Panc1 (cell line): ENCODE results near the gene SCAF11. TPM values are rescaled to one million over a fixed set of nuclear protein-coding genes. Genes with fewer than 3 reads are reported as not detected.
"Not testable (repeated sequence)": the region's sequence is repeated elsewhere in the genome, so short reads cannot be mapped to it uniquely, and the experiment has no call there.

Source experiments
- ATAC-seq: fragments of 200-7000 bp; cut with Tn5 transposase; 2 replicates; pipeline ENCODE4 v1.9.1; 2020; ENCODE audit warnings: mild to moderate bottlenecking, moderate library complexity
- Bru-seq: library from RNA; stranded (reverse); fragments of 400-500 nt; gene quantifications from one replicate; lab custom pipeline; 2021; lab: Mats Ljungman, UMichigan
- BruChase-seq, 2 experiments: library from RNA; stranded (reverse); fragments of 400-500 nt; gene quantifications; one replicate each; lab custom pipeline; 2021; lab: Mats Ljungman, UMichigan
- BruUV-seq: library from RNA; stranded (reverse); fragments of 400-500 nt; replicated peaks from 2 replicates; lab custom pipeline; 2021; lab: Mats Ljungman, UMichigan
- CTCF ChIA-PET: fragments of 300-600 bp; sonication (Branson Sonifier 250); formaldehyde crosslinking; loops from one replicate; lab custom pipeline; 2022; ENCODE audit warnings: antibody characterized with exemption; lab: Charles Lee
- POLR2A ChIA-PET: fragments of 300-600 bp; sonication (Branson Sonifier 250); formaldehyde crosslinking; loops from one replicate; lab custom pipeline; 2022; ENCODE audit warnings: antibody characterized with exemption; lab: Charles Lee
- DNase-seq: peaks from one replicate; pipeline ENCODE4 v3.0.0-alpha.2; 2010; ENCODE audit warnings: low read depth, low spot score
- H3K27ac ChIP-seq: 2 replicates; pipeline ENCODE4 v1.5.1; 2011; ENCODE audit warnings: mild to moderate bottlenecking, low read length, inconsistent platforms
- H3K27me3 ChIP-seq: fragments of 200-500 bp; sonication (Bioruptor generic); 2 replicates; pipeline ENCODE4 v1.6.0; 2014; ENCODE audit warnings: low read length, inconsistent platforms; ENCODE audit not compliant: control insufficient read depth, insufficient read depth
- H3K36me3 ChIP-seq: fragments of 200-500 bp; sonication (Bioruptor generic); 2 replicates; pipeline ENCODE4 v1.5.1; 2014; ENCODE audit warnings: inconsistent platforms, mild to moderate bottlenecking, low read length, moderate library complexity; ENCODE audit not compliant: control insufficient read depth, insufficient read depth
- H3K4me1 ChIP-seq: 2 replicates; pipeline ENCODE4 v1.5.1; 2011; ENCODE audit warnings: inconsistent platforms, mild to moderate bottlenecking, low read length, moderate library complexity; ENCODE audit not compliant: control insufficient read depth, insufficient read depth
- H3K4me3 ChIP-seq, 2 experiments: 2 replicates each; pipeline ENCODE4 v1.5.1; 2011 to 2012; ENCODE audit warnings: low read depth in 2 of 2, low read length in 2 of 2, mild to moderate bottlenecking in 2 of 2, inconsistent platforms in 1 of 2, moderate library complexity in 1 of 2
- H3K9me3 ChIP-seq: fragments of 200-500 bp; sonication (Bioruptor generic); 2 replicates; pipeline ENCODE4 v1.5.1; 2014; ENCODE audit warnings: low read depth, mild to moderate bottlenecking, inconsistent platforms, low read length, moderate library complexity; ENCODE audit not compliant: control insufficient read depth, insufficient read depth
- CTCF ChIP-seq: fragments of 450-650 bp; IDR thresholded peaks from 2 replicates; pipeline ENCODE4 v1.5.1; 2017; ENCODE audit warnings: mild to moderate bottlenecking
- POLR2AphosphoS5 ChIP-seq: IDR thresholded peaks from 2 replicates; pipeline ENCODE4 v1.6.1; 2012; ENCODE audit warnings: mild to moderate bottlenecking, low read depth, low read length, moderate library complexity
- SIN3A ChIP-seq: IDR thresholded peaks from 2 replicates; pipeline ENCODE4 v1.6.1; 2012; ENCODE audit warnings: low read depth, mild to moderate bottlenecking, low read length, moderate library complexity, borderline replicate concordance; ENCODE audit not compliant: insufficient read depth
- TCF7L2 ChIP-seq: IDR thresholded peaks from 2 replicates; pipeline ENCODE4 v1.6.1; 2011; ENCODE audit warnings: mild to moderate bottlenecking, low read depth, low read length, inconsistent platforms
- in situ Hi-C: cut with HindIII; loops from 2 replicates; pipeline ENCODE4 v1.10.0; 2016; ENCODE audit warnings: low sequenced_read_pairs, low pct_unique_long_range_greater_than_20kb
- intact Hi-C: fragments of 100-400 bp; cut with micrococcal nuclease; formaldehyde crosslinking; loops from one replicate; pipeline ENCODE4 v1.10.0; 2022; ENCODE audit not compliant: unreplicated experiment
- long read RNA-seq: library from polyadenylated mRNA; unstranded; transcript quantifications from one replicate; pipeline ENCODE4 v2.0.0, GENCODE V29; 2021; ENCODE audit not compliant: unreplicated experiment
- polyA plus RNA-seq: library from polyadenylated mRNA; unstranded; fragments of >200 nt; gene quantifications from one replicate; pipeline ENCODE4 v1.2.1, GENCODE V29; 2012; ENCODE audit warnings: missing spikeins; ENCODE audit not compliant: insufficient read length
- total RNA-seq: library from RNA; stranded (reverse); gene quantifications from one replicate; pipeline ENCODE4 v1.2.1, GENCODE V29; 2021; ENCODE audit not compliant: unreplicated experiment
- TF ChIP-seq, protein P1 (sequence below), 2 experiments: IDR thresholded peaks; 2 replicates each; pipeline ENCODE4 v1.6.1; 2011 to 2012; ENCODE audit warnings: low read depth in 2 of 2, control low read depth in 1 of 2, low read length in 1 of 2, mild to moderate bottlenecking in 1 of 2, moderate library complexity in 1 of 2; ENCODE audit not compliant: insufficient read depth in 1 of 2

The SCAF11 gene, protein sequence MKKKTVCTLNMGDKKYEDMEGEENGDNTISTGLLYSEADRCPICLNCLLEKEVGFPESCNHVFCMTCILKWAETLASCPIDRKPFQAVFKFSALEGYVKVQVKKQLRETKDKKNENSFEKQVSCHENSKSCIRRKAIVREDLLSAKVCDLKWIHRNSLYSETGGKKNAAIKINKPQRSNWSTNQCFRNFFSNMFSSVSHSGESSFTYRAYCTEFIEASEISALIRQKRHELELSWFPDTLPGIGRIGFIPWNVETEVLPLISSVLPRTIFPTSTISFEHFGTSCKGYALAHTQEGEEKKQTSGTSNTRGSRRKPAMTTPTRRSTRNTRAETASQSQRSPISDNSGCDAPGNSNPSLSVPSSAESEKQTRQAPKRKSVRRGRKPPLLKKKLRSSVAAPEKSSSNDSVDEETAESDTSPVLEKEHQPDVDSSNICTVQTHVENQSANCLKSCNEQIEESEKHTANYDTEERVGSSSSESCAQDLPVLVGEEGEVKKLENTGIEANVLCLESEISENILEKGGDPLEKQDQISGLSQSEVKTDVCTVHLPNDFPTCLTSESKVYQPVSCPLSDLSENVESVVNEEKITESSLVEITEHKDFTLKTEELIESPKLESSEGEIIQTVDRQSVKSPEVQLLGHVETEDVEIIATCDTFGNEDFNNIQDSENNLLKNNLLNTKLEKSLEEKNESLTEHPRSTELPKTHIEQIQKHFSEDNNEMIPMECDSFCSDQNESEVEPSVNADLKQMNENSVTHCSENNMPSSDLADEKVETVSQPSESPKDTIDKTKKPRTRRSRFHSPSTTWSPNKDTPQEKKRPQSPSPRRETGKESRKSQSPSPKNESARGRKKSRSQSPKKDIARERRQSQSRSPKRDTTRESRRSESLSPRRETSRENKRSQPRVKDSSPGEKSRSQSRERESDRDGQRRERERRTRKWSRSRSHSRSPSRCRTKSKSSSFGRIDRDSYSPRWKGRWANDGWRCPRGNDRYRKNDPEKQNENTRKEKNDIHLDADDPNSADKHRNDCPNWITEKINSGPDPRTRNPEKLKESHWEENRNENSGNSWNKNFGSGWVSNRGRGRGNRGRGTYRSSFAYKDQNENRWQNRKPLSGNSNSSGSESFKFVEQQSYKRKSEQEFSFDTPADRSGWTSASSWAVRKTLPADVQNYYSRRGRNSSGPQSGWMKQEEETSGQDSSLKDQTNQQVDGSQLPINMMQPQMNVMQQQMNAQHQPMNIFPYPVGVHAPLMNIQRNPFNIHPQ (N-terminal part only)
- total RNA-seq: 98.3 TPM
- polyA plus RNA-seq: 45.5 TPM
- Bru-seq, nascent RNA: percentile 96 among the genes with signal in this experiment
- BruChase-seq, experiment 1, labeled RNA remaining after a 2-hour chase: percentile 94 among the genes with signal in this experiment
- percentile 95 among the genes with signal in this experiment for BruChase-seq, experiment 2, labeled RNA remaining after a 6-hour chase
- long read RNA-seq, full-length matches to known transcripts: 18 of 172 reads
- long read RNA-seq, partial matches to known transcripts: 121 of 172 reads
- long read RNA-seq, other reads (novel, unspliced or antisense): 33 of 172 reads

- Histone ChIP-seq H3K36me3 (peaks cover 12% of the 10 kb centered on the region), H3K27ac (peak within 1 kb of the TSS; percentile 98), H3K27me3 (no peaks in the 10 kb centered on the region), H3K4me1 (peaks cover 25% of the 10 kb centered on the region), H3K9me3 (no peaks in the 10 kb centered on the region), H3K4me3 (peak within 1 kb of the TSS; percentile 75 to 88)
- ATAC-seq (peak; percentile 89), DNase-seq (peak; percentile 100)
- CTCF ChIA-PET: interaction anchor here (0.5 to 0.7 kb wide), 2 partner anchors 344 to 447 kb away, joined by 6 to 16 read pairs; no protein-coding TSS in a partner anchor
- intact Hi-C loops (loop anchor here (5.0 kb wide), 1 partner anchor 1032 kb away; no protein-coding TSS in a partner anchor), in situ Hi-C loops (no loop called here)
- BruUV-seq: no TSS peak
- POLR2A ChIA-PET: interaction anchor here (0.6 to 1.3 kb wide), 4 partner anchors 80 to 1428 kb away, joined by 7 to 14 read pairs (median 8); partner anchors contain the start of gene SLC38A1
- TF ChIP-seq SIN3A: no peak
- peak; percentile 49; the same call in 1 of the 2 replicates for TF ChIP-seq TCF7L2
- peak; percentile 81 for TF ChIP-seq POLR2AphosphoS5
- TF ChIP-seq, protein P1, sequence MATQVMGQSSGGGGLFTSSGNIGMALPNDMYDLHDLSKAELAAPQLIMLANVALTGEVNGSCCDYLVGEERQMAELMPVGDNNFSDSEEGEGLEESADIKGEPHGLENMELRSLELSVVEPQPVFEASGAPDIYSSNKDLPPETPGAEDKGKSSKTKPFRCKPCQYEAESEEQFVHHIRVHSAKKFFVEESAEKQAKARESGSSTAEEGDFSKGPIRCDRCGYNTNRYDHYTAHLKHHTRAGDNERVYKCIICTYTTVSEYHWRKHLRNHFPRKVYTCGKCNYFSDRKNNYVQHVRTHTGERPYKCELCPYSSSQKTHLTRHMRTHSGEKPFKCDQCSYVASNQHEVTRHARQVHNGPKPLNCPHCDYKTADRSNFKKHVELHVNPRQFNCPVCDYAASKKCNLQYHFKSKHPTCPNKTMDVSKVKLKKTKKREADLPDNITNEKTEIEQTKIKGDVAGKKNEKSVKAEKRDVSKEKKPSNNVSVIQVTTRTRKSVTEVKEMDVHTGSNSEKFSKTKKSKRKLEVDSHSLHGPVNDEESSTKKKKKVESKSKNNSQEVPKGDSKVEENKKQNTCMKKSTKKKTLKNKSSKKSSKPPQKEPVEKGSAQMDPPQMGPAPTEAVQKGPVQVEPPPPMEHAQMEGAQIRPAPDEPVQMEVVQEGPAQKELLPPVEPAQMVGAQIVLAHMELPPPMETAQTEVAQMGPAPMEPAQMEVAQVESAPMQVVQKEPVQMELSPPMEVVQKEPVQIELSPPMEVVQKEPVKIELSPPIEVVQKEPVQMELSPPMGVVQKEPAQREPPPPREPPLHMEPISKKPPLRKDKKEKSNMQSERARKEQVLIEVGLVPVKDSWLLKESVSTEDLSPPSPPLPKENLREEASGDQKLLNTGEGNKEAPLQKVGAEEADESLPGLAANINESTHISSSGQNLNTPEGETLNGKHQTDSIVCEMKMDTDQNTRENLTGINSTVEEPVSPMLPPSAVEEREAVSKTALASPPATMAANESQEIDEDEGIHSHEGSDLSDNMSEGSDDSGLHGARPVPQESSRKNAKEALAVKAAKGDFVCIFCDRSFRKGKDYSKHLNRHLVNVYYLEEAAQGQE (IDR thresholded peaks at IDR 0.05; ENCODE audit: insufficient read depth in 1 of 2, low read depth in 2 of 2, low read length in 1 of 2): 0 out of 4 replicates have a peak, but pooled peaks of 1 of the 2 experiments have one; percentile 68
- peak; percentile 97 for TF ChIP-seq CTCF
These were observed at the start of gene SCAF11 for GRCh38 chr12:45990468-45991283. SCAF11 (minus strand) TSS chr12:45990574; CDS start chr12:45964167, 26,407 bp downstream.

GRCh38 chr12:46037066-46037465 lies 46.7 kb upstream of the SCAF11 start:
- in situ Hi-C loops, H3K36me3 ChIP-seq, POLR2A ChIA-PET, H3K4me1 ChIP-seq, H3K4me3 ChIP-seq, BruUV-seq, H3K27ac ChIP-seq, intact Hi-C loops, CTCF ChIA-PET, ATAC-seq, H3K27me3 ChIP-seq, DNase-seq, H3K9me3 ChIP-seq: not testable (repeated sequence)
